ENCODE measurements around the gene PTPRN2. TPM values are rescaled to one million over a fixed set of nuclear protein-coding genes. Genes with fewer than 3 reads are reported as not detected.

PTPRN2 gene
- polyA plus RNA-seq, 1 experiment: 0.31 TPM

GRCh38 chr7:157822688-157823031, 765.0 kb downstream of the PTPRN2 start:
- ChIA-PET POLR2A (no interaction called here), CTCF (no interaction called here)
- TF ChIP-seq CTCF (IDR thresholded peaks at IDR 0.05; ENCODE audit: insufficient read depth, low read depth, low read length): no peak
- H3K27me3 ChIP-seq (ENCODE audit: control insufficient read depth, insufficient read depth, low read length): no peaks in the 10 kb centered on the region
- H3K4me3 ChIP-seq (ENCODE audit: low read depth, low read length): no peak overlapping the region
- no peak for DNase-seq (ENCODE audit: low read depth)
- H3K36me3 ChIP-seq (ENCODE audit: control insufficient read depth, insufficient read depth, low read length): no peaks in the 10 kb centered on the region

GRCh38 chr7:157821959-157822687, 765.5 kb downstream of the PTPRN2 start:
- no peaks in the 10 kb centered on the region for H3K27me3 ChIP-seq (ENCODE audit: control insufficient read depth, insufficient read depth, low read length)
- CTCF ChIA-PET: no interaction called here
- no peak for TF ChIP-seq CTCF (IDR thresholded peaks at IDR 0.05; ENCODE audit: insufficient read depth, low read depth, low read length)
- POLR2A ChIA-PET: no interaction called here
- H3K36me3 ChIP-seq (ENCODE audit: control insufficient read depth, insufficient read depth, low read length): no peaks in the 10 kb centered on the region
- DNase-seq (ENCODE audit: low read depth): no peak
- H3K4me3 ChIP-seq (ENCODE audit: low read depth, low read length): no peak overlapping the region

- ChIA-PET POLR2A (no interaction called here), CTCF (no interaction called here)
- no peaks in the 10 kb centered on the region for H3K27me3 ChIP-seq (ENCODE audit: control insufficient read depth, insufficient read depth, low read length)
- H3K4me3 ChIP-seq (ENCODE audit: low read depth, low read length): no peak overlapping the region
- TF ChIP-seq CTCF (IDR thresholded peaks at IDR 0.05; ENCODE audit: insufficient read depth, low read depth, low read length): no peak
- no peak for DNase-seq (ENCODE audit: low read depth)
- H3K36me3 ChIP-seq (ENCODE audit: control insufficient read depth, insufficient read depth, low read length): no peaks in the 10 kb centered on the region
Observed at GRCh38 chr7:157820796-157821195, 766.8 kb downstream of the PTPRN2 start.

- ChIA-PET POLR2A (no interaction called here), CTCF (no interaction called here)
- no peak overlapping the region for H3K4me3 ChIP-seq (ENCODE audit: low read depth, low read length)
- TF ChIP-seq CTCF (IDR thresholded peaks at IDR 0.05; ENCODE audit: insufficient read depth, low read depth, low read length): no peak
- no peaks in the 10 kb centered on the region for H3K36me3 ChIP-seq (ENCODE audit: control insufficient read depth, insufficient read depth, low read length)
- no peak for DNase-seq (ENCODE audit: low read depth)
- H3K27me3 ChIP-seq (ENCODE audit: control insufficient read depth, insufficient read depth, low read length): no peaks in the 10 kb centered on the region
Observed at GRCh38 chr7:157819455-157819807, 768.2 kb downstream of the PTPRN2 start.

GRCh38 chr7:157818701-157819454, 768.7 kb downstream of the PTPRN2 start:
- Histone ChIP-seq H3K4me3 (ENCODE audit: low read depth, low read length) (no peak overlapping the region), H3K27me3 (ENCODE audit: control insufficient read depth, insufficient read depth, low read length) (no peaks in the 10 kb centered on the region), H3K36me3 (ENCODE audit: control insufficient read depth, insufficient read depth, low read length) (no peaks in the 10 kb centered on the region)
- CTCF ChIA-PET: no interaction called here
- TF ChIP-seq CTCF (IDR thresholded peaks at IDR 0.05; ENCODE audit: insufficient read depth, low read depth, low read length): no peak
- POLR2A ChIA-PET: no interaction called here
- no peak for DNase-seq (ENCODE audit: low read depth)

Data from BJ (cell line).